Measurements from ENCODE around the gene SMIM36. TPM values are rescaled to one million over a fixed set of nuclear protein-coding genes. Genes with fewer than 3 reads are reported as not detected.
"Not testable (repeated sequence)": the region's sequence is repeated elsewhere in the genome, so short reads cannot be mapped to it uniquely, and the experiment has no call there.

SMIM36 gene
- total RNA-seq, 1 donor = under 0.01 TPM

DNA sequence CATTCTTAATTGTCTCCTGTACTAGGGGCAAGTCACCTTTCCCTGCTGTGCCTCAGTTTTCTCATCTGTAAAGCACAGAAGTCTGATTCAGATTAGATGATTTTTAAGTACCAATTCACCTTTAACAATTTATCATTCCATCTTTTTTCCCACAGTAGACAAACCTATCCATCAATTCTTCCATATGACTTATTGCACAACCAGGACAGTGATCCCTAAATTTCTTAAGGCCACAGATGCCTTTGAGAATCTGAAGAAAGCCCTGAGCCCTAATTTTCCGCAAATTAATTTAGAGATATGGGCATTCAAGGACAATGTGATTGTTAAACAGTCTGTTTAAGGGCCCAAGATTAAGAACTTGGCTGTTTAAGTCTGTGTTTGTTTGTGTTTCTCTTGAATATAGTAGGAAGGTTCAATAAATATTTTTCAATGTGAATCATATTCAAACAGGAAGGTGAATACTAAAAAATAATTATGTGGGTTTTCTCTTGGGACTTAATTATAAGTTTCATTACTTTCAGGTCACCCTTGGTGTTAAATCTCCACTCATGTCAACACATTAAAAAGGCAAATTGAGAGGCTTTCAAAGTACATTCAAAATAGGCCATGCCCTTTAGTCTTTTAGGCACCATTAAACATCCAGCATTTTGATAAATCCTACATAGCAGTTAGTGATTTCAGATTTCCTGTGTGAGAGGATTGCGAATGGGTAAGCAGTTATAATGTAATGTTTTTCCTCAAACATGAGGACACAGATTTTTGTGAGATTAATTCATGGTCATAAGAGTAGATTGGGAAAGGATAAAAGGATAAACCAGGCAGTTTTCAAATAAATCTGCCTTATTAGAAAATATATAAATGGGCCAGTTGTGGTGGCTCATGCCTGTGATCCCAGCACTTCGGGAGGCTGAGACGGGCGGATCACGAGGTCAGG lies 54.7 kb downstream of the SMIM36 start:
- no peak for DNase-seq (ENCODE audit: low read depth in 2 of 3, low spot score in 2 of 3)

DNA sequence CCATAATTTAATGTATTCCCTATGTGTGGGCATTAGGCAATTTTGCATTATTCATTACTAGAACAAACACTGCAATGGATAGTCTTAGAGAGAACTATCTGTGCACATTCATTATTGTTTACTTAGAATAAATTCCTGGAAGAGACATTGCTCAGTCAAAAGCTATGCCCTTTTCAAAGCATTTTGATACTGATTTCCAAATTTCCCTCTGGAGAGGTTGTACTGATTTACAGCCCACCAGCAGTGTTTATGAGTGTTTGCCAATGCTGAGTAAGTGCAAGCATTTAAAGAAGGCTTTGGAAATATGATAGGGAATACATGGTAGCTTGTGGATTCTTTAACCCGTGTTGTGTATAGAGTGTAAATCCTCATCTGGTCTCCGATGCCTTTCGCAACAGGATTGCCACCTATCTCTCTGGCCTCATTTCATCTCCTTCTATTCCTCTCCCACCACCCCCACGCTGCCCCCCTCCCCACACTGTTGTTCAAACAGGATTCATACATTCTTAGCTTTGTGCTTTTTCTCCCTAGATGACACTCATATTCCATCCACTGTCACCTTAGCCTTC lies 56.3 kb downstream of the SMIM36 start:
- no peak for DNase-seq (ENCODE audit: low read depth in 2 of 3, low spot score in 2 of 3)

DNA sequence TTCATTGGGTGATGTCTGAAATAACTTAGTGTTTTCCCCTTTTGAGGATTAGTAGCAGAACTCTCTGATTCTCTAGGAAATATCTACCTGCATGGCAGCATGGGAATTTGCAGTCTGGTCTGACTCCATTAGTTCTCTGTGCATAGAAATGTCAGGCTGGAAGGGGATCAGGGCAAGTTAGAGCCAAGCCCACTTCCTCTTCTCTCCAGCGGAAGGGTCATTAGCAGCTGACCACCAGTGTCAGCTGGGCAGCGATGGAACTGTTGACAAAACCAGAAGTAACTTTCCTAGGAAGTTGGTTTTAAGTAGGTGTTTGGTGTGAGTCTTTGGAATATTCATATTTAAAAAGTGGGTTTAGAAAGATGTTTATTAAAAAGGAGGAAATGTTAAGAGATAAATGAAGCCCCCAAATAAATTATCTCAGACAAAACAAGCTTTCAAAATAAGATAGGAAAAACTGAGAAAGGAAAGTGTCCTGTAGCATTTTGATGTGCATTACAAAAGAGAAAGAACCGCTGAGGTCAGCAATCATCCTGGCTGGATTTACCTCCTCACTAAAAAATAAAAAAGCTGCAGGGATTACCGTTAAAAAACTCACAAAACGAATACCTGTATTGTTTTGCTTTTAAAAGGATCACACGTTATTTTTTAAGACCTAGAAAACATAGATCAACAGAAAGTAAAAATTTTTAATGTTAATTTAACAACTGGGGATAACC lies 57.3 kb downstream of the SMIM36 start:
- DNase-seq (ENCODE audit: low read depth in 2 of 3, low spot score in 2 of 3) = no peak

DNA sequence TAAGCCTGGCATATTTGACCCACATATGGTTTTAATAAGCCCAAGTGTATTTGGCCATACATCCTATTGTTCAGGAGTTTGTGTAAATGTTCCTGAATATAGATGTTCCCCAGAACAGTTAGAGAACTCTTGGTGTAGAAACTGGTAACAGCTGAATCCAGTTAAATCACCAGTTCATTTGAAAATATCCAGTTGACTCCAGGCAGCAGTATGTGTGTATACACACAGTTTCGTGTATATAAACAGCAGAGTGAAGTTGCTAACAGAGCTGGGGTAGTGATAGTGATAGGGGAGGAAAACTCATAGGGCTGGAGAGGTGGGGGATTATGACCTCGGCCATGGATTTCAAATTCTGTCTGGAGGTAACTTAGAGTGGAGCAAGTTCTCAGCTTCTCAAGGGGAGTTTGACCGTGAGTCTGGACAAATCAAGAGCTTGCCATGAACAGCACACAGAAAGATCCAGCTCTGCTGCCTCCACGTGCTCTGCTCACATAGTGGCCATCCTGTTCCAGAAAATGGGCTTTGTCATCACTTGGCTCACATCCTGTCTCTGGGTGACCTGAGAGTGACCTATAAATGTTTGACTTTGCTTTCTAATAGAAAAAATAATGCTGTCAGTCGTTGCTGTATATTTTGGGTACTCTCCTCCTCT lies 59.0 kb downstream of the SMIM36 start:
- no peak for DNase-seq (ENCODE audit: low read depth in 2 of 3, low spot score in 2 of 3)

DNA sequence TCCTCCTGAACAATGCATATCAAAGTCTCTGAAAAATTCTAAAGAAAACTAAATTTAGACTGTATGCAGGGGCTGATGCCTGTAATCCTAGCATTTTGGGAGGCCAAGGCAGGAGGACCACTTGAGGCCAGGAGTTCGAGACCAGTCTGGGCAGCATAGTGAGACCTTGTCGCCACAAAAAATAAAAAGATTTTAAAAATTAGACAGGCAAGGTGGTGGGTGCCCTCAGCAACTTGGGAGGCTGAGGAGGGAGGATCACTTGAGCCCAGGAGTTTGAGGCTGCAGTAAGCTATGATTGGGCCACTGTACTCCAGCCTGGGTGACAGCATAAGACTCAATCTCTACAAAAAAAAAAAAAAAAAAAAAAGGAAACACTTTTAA lies 59.5 kb downstream of the SMIM36 start:
- no peak for DNase-seq (ENCODE audit: low read depth in 2 of 3, low spot score in 2 of 3)

DNA sequence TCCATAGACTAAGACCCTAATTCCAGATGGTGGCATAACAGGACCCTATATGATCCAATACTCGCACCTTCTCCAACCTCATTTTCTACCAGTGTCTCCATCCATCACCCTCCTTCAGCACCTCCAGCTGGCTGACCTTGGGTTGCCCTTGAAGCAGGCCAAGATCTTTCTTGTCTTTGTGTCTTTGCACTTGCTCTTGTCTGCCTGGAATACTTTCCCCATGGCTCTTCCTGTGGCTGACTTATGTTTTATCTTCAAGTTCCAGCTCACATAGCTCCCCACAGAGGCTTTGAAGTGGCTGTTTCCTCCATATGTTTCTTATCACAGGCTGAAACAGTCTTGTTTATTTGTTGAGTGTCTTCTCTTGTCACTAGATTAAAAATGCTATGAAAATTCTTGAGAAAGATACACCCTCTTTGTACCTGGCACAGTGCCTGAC lies 60.0 kb downstream of the SMIM36 start:
- peak in 2 of 3 donors; percentile 53 to 75 for DNase-seq (ENCODE audit: low read depth in 2 of 3, low spot score in 2 of 3)

DNA sequence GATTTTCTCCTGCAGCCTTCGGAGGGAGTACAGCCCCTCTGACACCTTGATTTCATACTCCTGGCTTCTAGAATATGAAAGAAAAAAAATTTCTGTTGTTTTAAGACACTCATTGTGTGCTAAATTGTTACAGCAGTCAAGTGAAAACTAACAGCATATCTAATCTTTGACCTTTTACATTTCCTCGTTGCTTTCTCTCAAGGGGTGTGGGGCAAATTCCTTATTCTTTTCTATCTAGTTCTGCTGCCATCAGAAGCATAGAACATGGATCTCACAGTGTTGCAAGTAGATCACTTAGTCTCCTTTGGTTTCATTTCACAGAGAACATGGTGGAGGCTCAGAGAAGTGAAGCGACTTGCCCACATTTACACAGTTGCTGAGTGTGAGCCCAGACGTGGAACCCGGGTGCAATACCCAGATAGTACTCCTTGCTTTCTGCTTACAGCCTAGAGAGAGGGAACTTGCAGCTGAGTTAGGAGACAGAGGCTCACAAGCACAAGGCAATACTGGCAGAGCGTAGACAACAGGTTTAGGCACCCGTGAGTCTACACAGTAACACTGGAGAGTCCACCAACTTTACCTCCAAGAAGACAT lies 60.9 kb downstream of the SMIM36 start:
- DNase-seq (ENCODE audit: low read depth in 2 of 3, low spot score in 2 of 3) = no peak

DNA sequence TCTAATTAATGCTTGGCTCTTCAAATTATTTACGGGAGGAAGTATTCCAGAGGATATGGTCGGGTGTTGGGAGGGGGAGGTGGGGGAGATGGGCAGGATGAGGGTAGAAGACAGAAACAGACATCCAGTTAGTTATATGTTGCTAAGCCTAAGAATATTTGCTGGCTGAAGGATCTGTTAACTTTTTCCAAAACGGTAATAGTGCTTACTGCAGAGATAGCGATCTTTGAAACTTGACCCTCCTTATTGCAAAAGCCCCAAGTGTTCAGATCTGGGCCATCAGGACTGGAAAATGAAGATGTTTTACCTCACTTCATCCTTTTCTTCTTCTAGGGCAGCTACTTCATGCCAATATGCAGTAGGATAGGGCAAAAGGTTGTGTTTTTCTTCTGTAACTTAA lies 62.6 kb downstream of the SMIM36 start:
- DNase-seq (ENCODE audit: low read depth in 2 of 3, low spot score in 2 of 3) = no peak

DNA sequence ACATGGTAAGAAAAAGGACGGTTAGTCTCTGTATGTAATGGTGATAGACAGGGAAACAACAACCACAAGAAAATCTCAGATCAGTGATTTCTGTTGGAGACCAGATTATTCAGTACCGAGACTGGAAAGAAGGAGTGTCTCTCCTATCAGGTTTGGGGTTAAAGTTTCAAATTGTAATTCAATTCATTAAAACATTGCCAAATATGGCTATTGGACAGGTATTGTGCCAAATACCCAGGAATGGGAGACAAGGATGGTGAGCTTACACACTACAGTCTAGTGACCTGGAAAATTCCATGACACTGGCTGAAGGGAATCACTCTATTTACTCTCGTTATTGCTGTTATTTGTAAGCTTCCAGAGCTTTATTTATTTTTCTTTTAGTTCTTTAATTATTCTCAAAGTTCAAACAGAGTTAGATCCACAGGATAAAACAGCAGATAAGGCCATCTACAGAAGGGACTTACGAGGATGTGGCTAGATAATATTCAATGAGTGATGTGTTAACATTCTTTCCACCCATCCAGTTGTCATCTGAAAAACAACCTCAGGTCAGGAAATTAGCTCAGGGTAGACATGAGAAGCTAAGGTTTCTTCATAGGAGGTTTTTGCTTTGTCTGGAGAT lies 64.6 kb downstream of the SMIM36 start:
- DNase-seq (ENCODE audit: low read depth in 2 of 3, low spot score in 2 of 3) = no peak

DNA sequence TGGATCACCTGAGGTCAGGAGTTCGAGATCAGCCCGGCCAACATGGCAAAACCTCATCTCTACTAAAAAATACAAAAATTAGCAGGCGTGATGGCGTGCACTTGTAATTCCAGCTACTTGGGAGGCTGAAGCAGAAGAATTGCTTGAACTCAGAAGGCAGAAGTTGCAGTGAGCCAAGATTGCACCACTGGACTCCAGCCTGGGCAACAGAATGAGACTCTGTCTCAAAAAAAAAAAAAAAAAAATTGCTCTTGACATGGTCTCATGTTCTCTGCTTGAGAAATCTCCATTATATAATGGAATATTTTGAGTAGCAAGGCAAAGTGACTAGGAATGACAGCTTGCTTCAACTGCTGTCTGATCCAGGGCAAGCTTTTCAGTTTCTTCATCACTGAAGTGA lies 65.2 kb downstream of the SMIM36 start:
- not testable (repeated sequence) for DNase-seq (ENCODE audit: low read depth in 2 of 3, low spot score in 2 of 3)

DNA sequence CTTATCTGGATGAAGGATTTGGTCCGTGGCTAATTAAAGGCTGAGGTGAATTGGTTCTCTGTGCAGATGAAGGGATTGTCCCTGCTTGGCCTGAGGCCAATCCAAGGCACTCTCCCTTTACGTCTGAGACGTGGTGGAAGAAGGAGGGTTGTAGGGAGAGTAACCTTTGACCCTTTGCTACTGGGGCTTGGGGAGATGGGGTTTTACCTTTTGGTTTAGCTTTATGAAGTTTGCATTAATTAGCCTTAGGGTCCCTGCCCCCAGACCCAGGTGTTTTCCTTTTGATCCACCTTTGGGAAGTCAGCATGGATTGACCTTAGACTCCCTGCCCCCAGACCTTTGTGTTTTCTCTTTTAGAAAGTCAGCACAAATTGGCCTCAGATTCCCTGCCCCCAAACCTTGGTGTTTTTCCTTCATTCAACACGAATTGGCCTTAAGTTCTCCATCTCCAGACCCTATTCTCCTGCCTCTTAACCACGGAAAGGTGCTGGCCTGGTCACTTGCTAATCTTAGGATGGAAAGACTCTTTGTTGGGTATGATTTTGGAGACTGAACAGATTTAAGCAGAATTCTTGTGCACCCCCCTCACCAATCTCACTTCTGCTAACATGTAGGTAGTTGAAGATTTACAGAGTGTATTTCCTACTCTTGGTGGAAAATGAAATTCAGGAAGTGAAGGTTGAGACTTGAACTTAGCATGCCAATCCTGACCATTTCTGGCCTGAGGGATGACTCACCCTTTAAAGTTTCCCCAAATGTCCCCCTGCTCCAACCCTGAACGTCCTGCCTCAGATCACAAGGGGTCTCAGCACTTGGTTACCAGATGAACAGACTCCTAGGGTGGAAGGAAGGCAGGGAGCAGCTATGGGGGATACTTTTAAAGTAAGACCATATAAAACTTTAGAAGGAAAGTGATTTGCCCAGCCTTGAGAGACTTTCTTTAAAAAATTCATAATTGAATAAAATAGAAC lies 66.5 kb downstream of the SMIM36 start:
- peak in 1 of 3 donors; percentile 39 for DNase-seq (ENCODE audit: low read depth in 2 of 3, low spot score in 2 of 3)

DNA sequence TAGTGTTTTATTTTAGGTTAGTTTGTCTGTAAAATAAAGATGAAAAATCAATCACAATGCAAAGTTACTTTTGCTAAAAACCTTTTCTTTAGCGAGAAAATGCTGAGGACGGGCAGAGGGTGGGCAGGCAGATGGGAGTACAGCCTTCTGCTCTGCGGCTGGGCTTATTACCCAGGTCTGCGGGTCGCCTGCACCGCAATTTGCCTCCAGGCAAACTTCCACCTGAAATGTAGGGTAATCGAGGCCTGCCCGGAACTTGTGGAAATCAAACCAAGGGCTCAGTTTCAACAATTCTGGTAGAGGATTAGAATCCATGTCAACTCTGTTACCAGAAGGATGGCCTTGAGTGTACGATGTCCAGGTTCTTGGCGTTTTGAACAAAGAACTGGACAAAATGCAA lies 67.3 kb downstream of the SMIM36 start:
- no peak for DNase-seq (ENCODE audit: low read depth in 2 of 3, low spot score in 2 of 3)

DNA sequence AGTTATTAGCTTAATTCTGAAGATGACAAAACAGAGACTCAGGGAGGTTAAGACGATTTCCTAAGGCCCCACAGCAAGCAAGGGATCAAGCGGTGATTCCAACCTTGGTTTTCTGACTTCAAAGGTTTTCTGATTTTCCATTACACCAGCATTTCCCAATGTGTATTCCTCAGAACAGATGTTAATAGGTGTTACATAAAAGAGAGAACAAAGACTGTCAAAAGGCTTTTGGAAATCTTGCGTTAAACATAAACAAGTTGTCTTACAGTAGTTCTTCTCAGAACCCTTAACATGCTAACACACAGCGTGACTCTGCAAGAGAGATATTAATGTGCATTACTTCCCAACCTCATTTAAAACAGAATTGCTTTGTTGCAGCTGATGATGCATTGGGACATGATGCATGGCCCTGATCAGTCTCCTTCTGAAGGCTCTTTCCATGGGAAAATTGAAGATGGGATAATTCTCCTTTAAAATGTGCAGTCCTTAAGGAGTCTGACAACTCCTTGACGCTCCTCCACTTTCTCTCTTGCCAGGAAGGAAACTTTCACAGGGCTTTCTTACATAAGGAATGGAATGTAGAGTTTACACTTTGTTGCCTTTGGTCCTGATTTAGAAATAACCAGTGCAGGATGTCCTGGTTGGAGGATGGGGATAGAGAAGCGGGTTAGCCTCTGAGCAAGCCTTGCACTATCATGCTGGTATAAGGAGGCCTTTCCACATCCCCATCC lies 68.1 kb downstream of the SMIM36 start:
- DNase-seq (ENCODE audit: low read depth in 2 of 3, low spot score in 2 of 3) = no peak

DNA sequence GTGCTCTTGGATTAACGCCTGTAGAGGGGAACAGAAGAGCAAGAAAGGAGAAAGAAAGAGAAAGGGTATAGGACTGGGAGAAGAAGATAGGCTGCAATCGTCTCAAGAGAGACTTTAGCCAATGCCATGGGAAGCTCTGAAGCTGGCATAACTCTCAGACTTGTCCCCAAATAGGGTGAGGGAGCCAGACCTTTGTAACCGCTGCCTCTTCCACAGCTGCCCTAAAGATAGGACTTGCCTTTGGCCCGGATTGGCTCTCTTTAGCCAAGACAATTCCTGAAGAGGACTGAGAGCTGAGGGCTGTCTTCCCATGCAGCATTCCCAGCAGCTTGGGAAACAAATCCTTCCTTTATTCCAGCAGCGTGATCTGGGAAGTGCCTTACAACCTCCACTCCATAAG lies 68.8 kb downstream of the SMIM36 start:
- no peak for DNase-seq (ENCODE audit: low read depth in 2 of 3, low spot score in 2 of 3)

DNA sequence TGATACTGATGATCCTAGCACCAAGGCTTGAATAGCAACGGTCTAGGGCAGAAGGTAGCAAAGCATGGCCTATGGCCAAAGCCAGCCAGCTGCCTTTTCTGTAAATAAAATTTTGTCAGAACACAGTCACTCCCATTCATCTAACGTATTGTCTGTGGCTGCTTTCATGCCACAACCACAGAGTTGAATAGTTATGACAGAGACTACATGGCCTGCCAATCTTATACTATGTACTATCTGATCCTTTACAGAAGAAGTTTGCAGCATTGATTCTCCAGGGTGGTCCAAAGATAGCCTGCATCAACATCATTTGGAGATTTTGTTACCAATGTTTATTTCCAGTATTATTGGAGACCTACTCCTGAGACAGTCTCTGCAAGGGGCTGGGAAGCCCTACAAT lies 69.7 kb downstream of the SMIM36 start:
- DNase-seq (ENCODE audit: low read depth in 2 of 3, low spot score in 2 of 3) = no peak

DNA sequence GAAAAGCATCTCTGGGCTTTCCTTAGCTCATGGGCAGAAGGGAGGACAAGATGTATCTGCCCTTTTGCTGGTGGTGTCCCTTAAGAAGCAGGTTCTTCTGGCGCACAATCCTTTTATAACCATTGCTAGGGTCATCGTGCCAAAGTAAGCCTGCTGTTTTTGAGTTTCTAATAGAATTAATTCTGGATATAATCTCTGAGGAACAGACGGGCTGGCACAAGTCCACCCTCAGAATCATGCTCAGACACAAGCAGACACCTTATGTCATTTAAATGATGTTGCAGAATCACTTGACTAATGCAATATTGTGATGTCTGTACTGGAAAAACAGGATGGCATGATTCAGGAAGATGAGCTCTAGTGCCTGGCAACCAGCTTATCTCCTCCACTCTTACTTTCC lies 70.9 kb downstream of the SMIM36 start:
- no peak for DNase-seq (ENCODE audit: low read depth in 2 of 3, low spot score in 2 of 3)

DNA sequence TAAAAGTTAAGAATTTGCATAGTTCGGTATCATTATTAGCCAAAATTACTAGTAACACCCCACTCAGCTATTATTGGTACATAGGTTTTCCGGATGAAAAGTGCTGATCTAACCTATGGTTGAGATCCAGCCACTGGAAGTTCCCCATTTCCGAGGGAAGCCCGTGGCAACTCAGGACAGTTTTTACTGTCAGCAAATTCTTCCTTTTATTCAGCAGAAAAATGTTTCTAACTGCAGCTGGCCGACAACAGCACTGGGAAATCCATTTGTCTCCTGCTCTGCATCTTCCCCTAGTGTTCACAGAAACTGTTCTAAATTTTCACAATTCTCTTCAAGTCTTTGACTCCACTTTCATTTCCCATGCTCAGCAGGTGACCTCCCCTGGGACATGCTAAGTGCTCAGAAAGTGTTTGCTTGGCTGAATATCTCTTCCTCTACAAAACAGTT lies 74.1 kb downstream of the SMIM36 start:
- DNase-seq (ENCODE audit: low read depth in 2 of 3, low spot score in 2 of 3) = no peak

Measured in hematopoietic multipotent progenitor cell (in vitro differentiated cells).